HepG2 (cell line): ENCODE data around the gene PEMT. TPM values are rescaled to one million over a fixed set of nuclear protein-coding genes. Genes with fewer than 3 reads are reported as not detected.

Source experiments
- AKNA ChIP-seq: sonication (generic); formaldehyde crosslinking; IDR thresholded peaks from 2 replicates; pipeline ENCODE4 v1.4.0; 2020; ENCODE audit warnings: missing genetic modification reagents, borderline replicate concordance
- ARNT2 ChIP-seq: sonication (generic); formaldehyde crosslinking; IDR thresholded peaks from 2 replicates; pipeline ENCODE4 v1.8.0; 2022; ENCODE audit warnings: mild to moderate bottlenecking, low read depth, missing genetic modification reagents, moderate library complexity
- GABPB1 ChIP-seq: IDR thresholded peaks from 2 replicates; pipeline ENCODE4 v1.6.1; 2016; ENCODE audit warnings: mild to moderate bottlenecking, missing genetic modification reagents, moderate library complexity, missing compliant biosample characterization
- KLF11 ChIP-seq: IDR thresholded peaks from 2 replicates; pipeline ENCODE4 v1.6.1; 2016; ENCODE audit warnings: missing compliant biosample characterization
- LCORL ChIP-seq, 2 experiments: fragments of 450-650 bp in 1 of 2; sonication (generic) in 1 of 2; formaldehyde crosslinking in 1 of 2; IDR thresholded peaks; 2 replicates each; pipeline versions ENCODE4 v1.5.0 to v1.6.1; 2017 to 2020; ENCODE audit warnings: antibody characterized with exemption in 1 of 2, missing genetic modification reagents in 1 of 2
- MXI1 ChIP-seq: IDR thresholded peaks from 3 replicates; pipeline ENCODE4 v1.6.1; 2012; ENCODE audit warnings: low read depth, low read length, inconsistent platforms, borderline replicate concordance
- PAWR ChIP-seq: sonication (generic); formaldehyde crosslinking; IDR thresholded peaks from 2 replicates; pipeline ENCODE4 v1.4.0; 2020; ENCODE audit warnings: missing genetic modification reagents, mild to moderate bottlenecking, borderline replicate concordance
- RFX5 ChIP-seq: IDR thresholded peaks from 2 replicates; pipeline ENCODE4 v1.6.1; 2011; ENCODE audit warnings: low read depth, low read length, improper control_type of control experiment
- ZKSCAN8 ChIP-seq: IDR thresholded peaks from 2 replicates; pipeline ENCODE4 v1.6.1; 2016; ENCODE audit warnings: borderline replicate concordance, missing genetic modification reagents, missing compliant biosample characterization
- ZMYM2 ChIP-seq: sonication (generic); formaldehyde crosslinking; IDR thresholded peaks from 2 replicates; pipeline ENCODE4 v1.8.0; 2022; ENCODE audit warnings: mild to moderate bottlenecking, missing genetic modification reagents
- ZNF274 ChIP-seq: sonication (generic); formaldehyde crosslinking; IDR thresholded peaks from 2 replicates; pipeline ENCODE4 v1.5.1; 2020; ENCODE audit warnings: mild to moderate bottlenecking, missing genetic modification reagents
- ZNF335 ChIP-seq: sonication (generic); formaldehyde crosslinking; IDR thresholded peaks from 2 replicates; pipeline ENCODE4 v1.4.0; 2020; ENCODE audit warnings: missing genetic modification reagents
- ZNF431 ChIP-seq: sonication (generic); formaldehyde crosslinking; IDR thresholded peaks from 2 replicates; pipeline ENCODE4 v1.9.0; 2022; ENCODE audit warnings: missing genetic modification reagents, low read depth, mild to moderate bottlenecking, borderline replicate concordance
- ZNF616 ChIP-seq: sonication (generic); formaldehyde crosslinking; IDR thresholded peaks from 2 replicates; pipeline ENCODE4 v1.5.0; 2020; ENCODE audit warnings: low read depth, mild to moderate bottlenecking, missing genetic modification reagents
- ZNF660 ChIP-seq: sonication (generic); formaldehyde crosslinking; IDR thresholded peaks from 2 replicates; pipeline ENCODE4 v1.5.1; 2020; ENCODE audit warnings: mild to moderate bottlenecking, low read depth, missing genetic modification reagents, borderline replicate concordance
- ZNF800 ChIP-seq: sonication (generic); formaldehyde crosslinking; IDR thresholded peaks from 2 replicates; pipeline ENCODE4 v1.4.0; 2020; ENCODE audit warnings: missing genetic modification reagents
- polyA plus RNA-seq, 8 experiments: library from polyadenylated mRNA; depleted of rRNA in 3 of 8; stranded (reverse) in 7 of 8; unstranded in 1 of 8; fragments of >200 nt; fragmentation: Illumina TruSeq in 4 of 8; extraction: Trizol in 4 of 8; gene quantifications; 2 replicates each; pipeline versions ENCODE4 v1.2.1 to v1.2.3, GENCODE V29; 2011 to 2016; ENCODE audit warnings: low read depth in 4 of 8, missing spikeins in 1 of 8, mixed read lengths in 1 of 8; ENCODE audit not compliant: insufficient read depth in 1 of 8
- total RNA-seq, 5 experiments: library from RNA; depleted of rRNA; stranded (reverse); fragments of >200 nt; fragmentation: Illumina TruSeq; extraction: Trizol; gene quantifications; 2 replicates each; pipeline ENCODE4 v1.2.3, GENCODE V29; 2016; ENCODE audit warnings: low read depth in 1 of 5

Gene PEMT
- total and polyA plus RNA-seq, 2 of the 13 experiments (the other 11 are each of a cell fraction or from before 2014, with no cell fraction given), result 31.7 to 43.6 TPM

DNA sequence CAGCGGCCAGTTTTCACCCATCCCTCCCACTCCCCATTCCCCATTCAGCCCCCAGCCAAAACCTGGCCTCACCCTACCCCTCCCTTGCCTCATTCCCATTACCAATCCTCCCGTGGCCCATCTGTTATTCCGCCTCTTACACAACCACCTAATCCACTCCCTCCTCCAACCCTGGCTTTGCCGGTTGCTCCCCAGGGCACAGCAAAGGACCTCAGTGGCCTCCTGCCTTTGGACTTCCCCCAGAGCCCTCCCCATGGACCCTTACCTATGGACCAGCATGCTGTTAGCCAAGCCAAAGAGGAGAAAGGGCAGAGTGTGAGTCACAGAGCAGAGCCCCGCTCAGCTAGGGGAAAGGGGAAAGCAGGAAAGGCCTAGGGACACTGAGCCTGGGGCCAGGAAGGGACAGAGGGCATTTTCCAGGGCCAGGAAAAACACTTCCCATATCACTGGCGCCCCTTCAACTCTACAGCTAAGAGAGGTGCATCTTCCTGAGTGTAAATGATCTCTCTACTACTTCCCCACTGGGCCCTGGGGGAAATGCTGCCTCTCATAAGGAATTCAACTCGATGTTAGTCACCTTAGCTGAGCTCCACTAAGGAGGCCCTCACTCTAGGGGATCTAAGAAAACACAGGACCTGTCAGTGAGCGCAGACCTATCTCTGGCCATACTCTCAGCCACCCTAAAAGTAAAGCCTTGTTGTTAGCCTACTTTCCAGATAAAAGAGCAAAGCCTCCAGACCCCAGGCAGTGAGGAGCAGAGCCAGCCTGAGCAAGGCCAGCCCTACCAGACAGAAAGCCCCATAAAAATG lies 10.6 kb downstream of the PEMT start (continued):
- TF ChIP-seq ZKSCAN8, result no peak
- TF ChIP-seq GABPB1, result no peak; the same call in 1 of the 2 replicates
- peak; percentile 70 for TF ChIP-seq LCORL (IDR thresholded peaks at IDR 0.05)
- peak; percentile 98 for TF ChIP-seq LCORL (CRISPR knock-in tag; IDR thresholded peaks at IDR 0.05)
- 0 out of 2 replicates have a peak, but pooled peaks have one; percentile 10 for TF ChIP-seq ARNT2 (CRISPR knock-in tag)
- peak; percentile 60; the same call in 1 of the 2 replicates for TF ChIP-seq ZNF431
- TF ChIP-seq PAWR (CRISPR knock-in tag), result no peak
- no peak; the same call in 1 of the 2 replicates for TF ChIP-seq ZNF800 (CRISPR knock-in tag)
- no peak; the same call in 1 of the 2 replicates for TF ChIP-seq ZNF335 (CRISPR knock-in tag)
- peak; percentile 91 for TF ChIP-seq ZMYM2
- TF ChIP-seq AKNA (CRISPR knock-in tag), result no peak
- TF ChIP-seq KLF11 (CRISPR knock-in tag), result no peak
- peak; percentile 69; the same call in 1 of the 3 replicates for TF ChIP-seq MXI1
- TF ChIP-seq ZNF616, result no peak
- no peak for TF ChIP-seq RFX5
- peak; percentile 46; the same call in 1 of the 2 replicates for TF ChIP-seq ZNF274 (CRISPR knock-in tag)
- TF ChIP-seq ZNF660 (CRISPR knock-in tag), result no peak
